BLaER1 treated with 17β-estradiol and CSF1 and Interleukin-3, amounts not matched to agents 10 nM and 100 nM (cell line): ENCODE results near the gene SMARCA1.
"Not testable (repeated sequence)": the region's sequence is repeated elsewhere in the genome, so short reads cannot be mapped to it uniquely, and the experiment has no call there.

Experiments
- H3K27ac ChIP-seq, 11 experiments: shearing (Covaris generic); formaldehyde crosslinking; 2 replicates each; pipeline ENCODE4 v1.8.1; 2022
- H3K27me3 ChIP-seq, 11 experiments: shearing (Covaris generic); formaldehyde crosslinking; 2 replicates each; pipeline ENCODE4 v1.8.1; 2022
- H3K36me3 ChIP-seq, 11 experiments: shearing (Covaris generic); formaldehyde crosslinking; 2 replicates each; pipeline ENCODE4 v1.8.1; 2022
- H3K4me1 ChIP-seq, 10 experiments: shearing (Covaris generic); formaldehyde crosslinking; 2 replicates each; pipeline ENCODE4 v1.8.1; 2022
- H3K4me2 ChIP-seq, 11 experiments: shearing (Covaris generic); formaldehyde crosslinking; 2 replicates each; pipeline ENCODE4 v1.8.1; 2022
- H3K4me3 ChIP-seq, 10 experiments: shearing (Covaris generic); formaldehyde crosslinking; 2 replicates each; pipeline ENCODE4 v1.8.1; 2022
- H3K9ac ChIP-seq, 11 experiments: shearing (Covaris generic); formaldehyde crosslinking; 2 replicates each; pipeline ENCODE4 v1.8.1; 2022
- H3K9me3 ChIP-seq, 11 experiments: shearing (Covaris generic); formaldehyde crosslinking; replicated peaks in 1 of 11; 2 replicates each; pipeline ENCODE4 v1.8.1; 2022
- H4K20me1 ChIP-seq, 11 experiments: shearing (Covaris generic); formaldehyde crosslinking; 2 replicates each; pipeline ENCODE4 v1.8.1; 2022
- Cebpa-rat ChIP-seq, 11 experiments: shearing (Covaris generic); IDR thresholded peaks; 2 replicates each; pipeline ENCODE4 v1.8.1; 2022

Gene SMARCA1

DNA sequence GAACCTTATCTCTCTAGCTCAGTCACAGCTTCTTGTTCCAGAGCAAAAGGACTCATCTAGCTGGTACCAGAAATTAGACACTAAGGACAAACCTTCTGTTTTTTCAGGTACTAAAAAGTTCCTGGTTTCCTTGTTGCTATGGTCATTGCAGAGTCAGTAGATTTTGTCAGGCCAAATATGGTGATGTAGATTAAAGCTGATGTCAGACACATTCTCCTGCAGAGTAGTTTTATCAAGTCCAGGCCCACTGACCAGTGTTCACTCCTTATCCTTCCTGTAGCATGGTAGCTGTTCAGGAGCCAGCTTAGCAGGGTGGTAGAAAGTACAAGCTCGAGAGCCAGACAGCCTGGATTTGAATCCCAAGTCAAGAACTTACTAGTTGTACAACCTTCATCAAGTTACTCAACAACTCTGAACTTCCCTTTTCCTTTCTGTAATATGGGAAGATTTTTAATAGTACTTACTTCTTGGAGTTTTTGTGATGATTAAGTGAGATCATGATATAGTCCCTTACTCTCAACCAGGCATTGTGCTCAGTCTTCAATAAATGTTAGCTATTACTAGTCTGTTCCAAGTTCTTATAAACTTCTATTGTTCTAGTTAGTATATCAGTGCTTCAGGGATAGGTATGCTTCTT, 34.7 kb upstream of the SMARCA1 start:
- Histone ChIP-seq H3K27me3 (peaks cover 80 to 99% (median 97%) of the 10 kb centered on the region in 11 experiments), H3K4me3 (no peak overlapping the region), H3K36me3 (peaks cover 13 to 47% (median 37%) of the 10 kb centered on the region in 11 experiments; a peak in 21 of 22 replicates), H3K4me1 (peaks cover 12 to 37% (median 28%) of the 10 kb centered on the region in 10 experiments), H3K9ac (no peak overlapping the region), H3K4me2 (peak overlapping the region in 2 of 11 experiments; percentile 17 to 27; a peak in 2 of 22 replicates), H3K9me3 (peaks cover 0 to under 1% (median 0%) of the 10 kb centered on the region in 11 experiments; a peak in 1 of 22 replicates), H4K20me1 (peaks cover 0 to 6% (median 0%) of the 10 kb centered on the region in 11 experiments; a peak in 1 of 22 replicates), H3K27ac (no peak overlapping the region)
- no peak for TF ChIP-seq Cebpa-rat (IDR thresholded peaks at IDR 0.05)

- H3K4me1 ChIP-seq = peaks cover 12 to 37% (median 28%) of the 10 kb centered on the region in 10 experiments
- peak overlapping the region in 7 of 11 experiments; percentile 4 to 35 (median 27); a peak in 8 of 22 replicates for H3K4me2 ChIP-seq
- H3K9me3 ChIP-seq = 0 out of 22 replicates have a peak, but pooled peaks cover 0 to 3% (median 0%) of the 10 kb centered on the region in 11 experiments
- H3K27me3 ChIP-seq = peaks cover 80 to 99% (median 97%) of the 10 kb centered on the region in 11 experiments
- H3K4me3 ChIP-seq = no peak overlapping the region
- no peak overlapping the region for H3K9ac ChIP-seq
- no peak for TF ChIP-seq Cebpa-rat (IDR thresholded peaks at IDR 0.05)
- H3K27ac ChIP-seq = no peak overlapping the region
- H4K20me1 ChIP-seq = peaks cover 0 to 6% (median 0%) of the 10 kb centered on the region in 11 experiments; a peak in 1 of 22 replicates
- H3K36me3 ChIP-seq = peaks cover 13 to 36% (median 27%) of the 10 kb centered on the region in 11 experiments; a peak in 19 of 22 replicates
Measured at GRCh38 chrX:129556806-129557315, 33.6 kb upstream of the SMARCA1 start.

- not testable (repeated sequence) for H3K27ac ChIP-seq, H3K4me3 ChIP-seq, H4K20me1 ChIP-seq, H3K9me3 ChIP-seq, H3K9ac ChIP-seq
- Histone ChIP-seq H3K4me2 (peak overlapping the region in 2 of 11 experiments; percentile 60 to 69; a peak in 3 of 22 replicates), H3K27me3 (peaks cover 70 to 98% (median 95%) of the 10 kb centered on the region in 11 experiments), H3K4me1 (peaks cover 12 to 37% (median 28%) of the 10 kb centered on the region in 10 experiments), H3K36me3 (peaks cover 7 to 25% (median 14%) of the 10 kb centered on the region in 11 experiments; a peak in 14 of 22 replicates)
Measured at GRCh38 chrX:129554816-129555215, 31.5 kb upstream of the SMARCA1 start.

DNA sequence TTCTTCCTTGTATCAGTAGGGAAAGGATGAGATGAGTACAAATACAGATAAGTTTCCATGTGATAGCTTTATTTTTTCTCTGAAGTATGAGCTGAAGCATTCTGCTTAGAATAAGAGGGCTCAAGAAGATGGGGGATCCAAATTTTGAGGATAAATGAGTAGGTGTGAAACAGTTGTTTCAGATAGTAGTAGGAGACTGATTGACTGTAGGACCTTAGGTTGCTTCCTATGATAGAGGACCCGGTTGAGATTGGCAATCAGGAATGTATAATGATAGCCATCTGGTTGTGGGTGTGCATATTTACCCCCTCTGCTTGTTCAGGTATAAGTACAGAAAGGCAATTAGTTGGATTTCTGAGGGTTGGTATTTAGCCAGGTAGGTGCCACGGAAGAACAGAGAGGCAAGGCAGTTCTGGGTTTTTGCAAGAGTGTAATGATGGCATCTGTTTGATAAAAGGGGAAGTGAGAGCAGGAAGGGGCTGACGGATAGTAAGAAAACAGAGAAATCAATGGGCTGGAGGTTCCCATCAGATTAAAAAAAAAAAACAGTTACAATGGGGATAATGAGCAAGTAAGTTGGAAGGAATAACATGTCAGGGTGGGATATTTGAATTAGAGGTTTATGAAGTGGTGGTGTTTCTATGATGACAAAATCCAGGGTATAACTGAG, 30.5 kb upstream of the SMARCA1 start:
- peak overlapping the region in 3 of 11 experiments; percentile 15 to 47 (median 25); a peak in 1 of 22 replicates for H3K27ac ChIP-seq
- H3K4me2 ChIP-seq = peak overlapping the region in 10 of 11 experiments; percentile 32 to 69 (median 44); a peak in 19 of 22 replicates
- H3K36me3 ChIP-seq = peaks cover 2 to 23% (median 6%) of the 10 kb centered on the region in 11 experiments; a peak in 13 of 22 replicates
- peaks cover 12 to 37% (median 28%) of the 10 kb centered on the region in 10 experiments for H3K4me1 ChIP-seq
- no peak for TF ChIP-seq Cebpa-rat (IDR thresholded peaks at IDR 0.05)
- peaks cover 0 to 6% (median 0%) of the 10 kb centered on the region in 11 experiments; a peak in 1 of 22 replicates for H4K20me1 ChIP-seq
- H3K27me3 ChIP-seq = peaks cover 74 to 98% (median 95%) of the 10 kb centered on the region in 11 experiments
- no peak overlapping the region for H3K4me3 ChIP-seq
- no peak overlapping the region for H3K9ac ChIP-seq
- 0 out of 22 replicates have a peak, but pooled peaks cover 0 to 3% (median 0%) of the 10 kb centered on the region in 11 experiments for H3K9me3 ChIP-seq

- Histone ChIP-seq H3K36me3 (peaks cover 0 to 40% (median 3%) of the 10 kb centered on the region in 11 experiments; a peak in 4 of 22 replicates), H3K4me3 (no peak overlapping the region)
Measured at GRCh38 chrX:129549124-129549523, 25.8 kb upstream of the SMARCA1 start.

DNA sequence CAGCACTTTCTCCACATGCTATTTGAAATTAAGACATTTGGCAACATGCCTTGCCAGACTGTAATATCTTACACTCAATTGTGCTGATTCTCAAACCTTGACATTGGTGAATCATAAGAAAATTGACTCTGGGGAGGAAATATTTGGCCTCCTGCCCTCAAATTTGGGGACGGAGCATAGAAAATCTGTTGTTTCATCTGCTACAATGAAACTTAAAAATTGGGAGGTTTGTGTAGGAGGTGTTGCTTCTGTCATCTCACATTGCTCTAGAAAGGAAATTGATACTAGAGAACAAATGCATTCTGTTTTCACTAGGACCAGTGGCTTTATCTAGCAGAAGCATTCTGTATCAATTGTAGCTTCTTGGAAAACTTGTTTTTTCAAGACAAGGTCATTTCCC, 22.1 kb upstream of the SMARCA1 start:
- no peaks in the 10 kb centered on the region for H3K9me3 ChIP-seq
- no peak overlapping the region for H3K9ac ChIP-seq
- peaks cover 0 to 7% (median 5%) of the 10 kb centered on the region in 10 experiments; a peak in 9 of 20 replicates for H3K4me1 ChIP-seq
- no peak overlapping the region for H3K27ac ChIP-seq
- no peak overlapping the region for H3K4me2 ChIP-seq
- H4K20me1 ChIP-seq = peaks cover 0 to 4% (median 0%) of the 10 kb centered on the region in 11 experiments; a peak in 1 of 22 replicates
- no peak for TF ChIP-seq Cebpa-rat (IDR thresholded peaks at IDR 0.05)
- H3K27me3 ChIP-seq = peaks cover 76 to 95% (median 87%) of the 10 kb centered on the region in 11 experiments
- H3K4me3 ChIP-seq = no peak overlapping the region
- peaks cover 0 to 35% (median 0%) of the 10 kb centered on the region in 11 experiments; a peak in 4 of 22 replicates for H3K36me3 ChIP-seq

More at GRCh38 chrX:129549124-129549523, 25.8 kb upstream of the SMARCA1 start:
- Histone ChIP-seq H4K20me1 (peaks cover 0 to 6% (median 0%) of the 10 kb centered on the region in 11 experiments; a peak in 2 of 22 replicates), H3K4me1 (peaks cover 7 to 12% (median 9%) of the 10 kb centered on the region in 10 experiments), H3K27ac (no peak overlapping the region), H3K9ac (no peak overlapping the region), H3K9me3 (0 out of 22 replicates have a peak, but pooled peaks cover 0 to 3% (median 0%) of the 10 kb centered on the region in 11 experiments), H3K27me3 (peaks cover 67 to 100% (median 92%) of the 10 kb centered on the region in 11 experiments), H3K4me2 (no peak overlapping the region)
- no peak for TF ChIP-seq Cebpa-rat (IDR thresholded peaks at IDR 0.05)

DNA sequence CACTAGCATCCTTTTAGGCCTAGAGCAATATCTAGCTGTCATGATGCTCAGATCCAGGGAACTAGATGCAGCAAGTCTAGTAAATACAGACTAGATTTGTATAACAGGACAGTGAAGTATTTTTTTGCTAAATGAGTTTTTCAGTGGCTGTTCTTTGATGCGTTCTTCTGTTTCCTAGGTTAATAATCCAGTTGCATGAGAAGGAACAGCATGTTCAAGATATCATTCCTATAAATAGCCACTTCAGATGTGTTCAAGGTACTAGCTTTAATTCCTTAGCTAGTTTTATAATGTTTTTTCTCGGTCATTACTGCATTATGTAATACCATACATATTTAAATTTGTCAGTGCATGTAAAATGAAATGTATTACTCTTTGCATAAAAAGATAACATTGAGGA, 21.5 kb upstream of the SMARCA1 start:
- H3K27ac ChIP-seq = no peak overlapping the region
- peaks cover 72 to 89% (median 83%) of the 10 kb centered on the region in 11 experiments for H3K27me3 ChIP-seq
- H3K4me3 ChIP-seq = no peak overlapping the region
- H3K4me1 ChIP-seq = peaks cover 0 to 7% (median 5%) of the 10 kb centered on the region in 10 experiments; a peak in 9 of 20 replicates
- H3K9ac ChIP-seq = no peak overlapping the region
- no peak overlapping the region for H3K4me2 ChIP-seq
- no peaks in the 10 kb centered on the region for H3K9me3 ChIP-seq
- peaks cover 0 to 31% (median 0%) of the 10 kb centered on the region in 11 experiments; a peak in 4 of 22 replicates for H3K36me3 ChIP-seq
- peaks cover 0 to 4% (median 0%) of the 10 kb centered on the region in 11 experiments; a peak in 1 of 22 replicates for H4K20me1 ChIP-seq
- TF ChIP-seq Cebpa-rat (IDR thresholded peaks at IDR 0.05) = no peak

- H3K4me1 ChIP-seq = peaks cover 0 to 7% (median 5%) of the 10 kb centered on the region in 10 experiments; a peak in 9 of 20 replicates
- H3K4me2 ChIP-seq = peak overlapping the region; percentile 64 to 84 (median 74)
- TF ChIP-seq Cebpa-rat (IDR thresholded peaks at IDR 0.05) = no peak
- no peaks in the 10 kb centered on the region; a peak in 1 of 22 replicates for H4K20me1 ChIP-seq
- peaks cover 54 to 82% (median 76%) of the 10 kb centered on the region in 11 experiments for H3K27me3 ChIP-seq
- H3K27ac ChIP-seq = peak overlapping the region in 7 of 11 experiments; percentile 27 to 74 (median 35); a peak in 8 of 22 replicates
- H3K4me3 ChIP-seq = peak overlapping the region; percentile 52 to 74 (median 64)
- no peaks in the 10 kb centered on the region for H3K9me3 ChIP-seq
- 0 out of 22 replicates have a peak, but pooled peaks cover 0 to 10% (median 0%) of the 10 kb centered on the region in 11 experiments for H3K36me3 ChIP-seq
- H3K9ac ChIP-seq = peak overlapping the region; percentile 47 to 81 (median 63); a peak in 18 of 22 replicates
Measured at GRCh38 chrX:129540722-129541184, 17.5 kb upstream of the SMARCA1 start.
